Psoas muscle (tissue), 8 donors: ENCODE results near the gene SMCP. TPM values are rescaled to one million over a fixed set of nuclear protein-coding genes. Genes with fewer than 3 reads are reported as not detected.

Source experiments
- ATAC-seq, 4 donors: fragments of 200-7000 bp; cut with Tn5 transposase; one replicate each; pipeline ENCODE4 v1.9.1; 2020; ENCODE audit warnings: moderate library complexity in 3 of 4, mild to moderate bottlenecking in 2 of 4
- DNase-seq, 2 donors: peaks; one replicate each; pipeline ENCODE4 v3.0.0-alpha.2; 2020
- H3K27ac ChIP-seq: fragments of 200-600 bp; one replicate; pipeline ENCODE4 v1.8.0; 2022
- H3K27me3 ChIP-seq, 3 donors: fragments of 200-600 bp in 1 of 3; one replicate each; pipeline versions ENCODE4 v1.6.1 to v1.8.0; 2013 to 2022; ENCODE audit warnings: low read length in 2 of 3, mild to moderate bottlenecking in 2 of 3, moderate library complexity in 1 of 3; ENCODE audit not compliant: insufficient read depth in 3 of 3
- H3K36me3 ChIP-seq, 2 donors: fragments of 200-600 bp in 1 of 2; one replicate each; pipeline versions ENCODE4 v1.6.1 to v1.8.0; 2013 to 2022; ENCODE audit warnings: low read depth in 1 of 2, mild to moderate bottlenecking in 1 of 2, moderate library complexity in 1 of 2; ENCODE audit not compliant: insufficient read depth in 1 of 2
- H3K4me1 ChIP-seq: fragments of 200-600 bp; one replicate; pipeline ENCODE4 v1.8.0; 2022
- H3K4me3 ChIP-seq: fragments of 200-600 bp; one replicate; pipeline ENCODE4 v1.8.0; 2022; ENCODE audit warnings: mild to moderate bottlenecking
- H3K9me3 ChIP-seq: fragments of 200-600 bp; one replicate; pipeline ENCODE4 v1.8.0; 2022
- CTCF ChIP-seq: fragments of 200-600 bp; IDR thresholded peaks from one replicate; pipeline ENCODE4 v1.8.0; 2022; ENCODE audit warnings: antibody characterized with exemption
- WGBS, 3 donors: extraction: QIAGEN DNeasy Blood & Tissue Kit; methylation state at CpG; one replicate each; pipeline versions ENCODE4 v1.1.6 to v1.1.7; 2013; 5-methylcytosine and 5-hydroxymethylcytosine counted together
- intact Hi-C, 2 donors: fragments of 100-400 bp; cut with DNase I; formaldehyde crosslinking; loops; one replicate each; pipeline versions ENCODE4 v1.11.0 to v1.14.2; 2022
- polyA plus RNA-seq, 3 donors: library from polyadenylated mRNA; stranded (reverse); fragments of 200-250 nt; gene quantifications; one replicate each; pipeline ENCODE4 v1.2.3, GENCODE V29; 2013
- total RNA-seq, 4 donors: library from RNA; stranded (reverse); fragmentation: NEBNext Ultra II Directional in 2 of 4; extraction: Animal tissue kit (Norgen Biotek cat#: 25700) in 2 of 4; gene quantifications; one replicate each; pipeline versions ENCODE4 v1.2.1 to v1.2.4, GENCODE V29; 2021 to 2023
- donor health status: healthy with polysubstance abuse.
- donor health status: DM: no; HTN: no; CAD: no; lungs with moderate emphysema.
- donor health status: Bipolar disorder and iron deficiency.
- donor health status: healthy.
- donor health status: DM: yes; HTN: yes; CAD: no.
- donor health status: DM: no; HTN: no; CAD: no.
- donor health status: DM: no; HTN: no; CAD: no.
- donor health status: DM: yes; HTN: yes; CAD: no.

Gene SMCP
- total and polyA plus RNA-seq, 7 donors, result not detected

- no peak for ATAC-seq
- 70 to 90% (median 81%) methylated on average over 3 of the region's 3 CpGs for WGBS, 3 donors
- Histone ChIP-seq H3K4me1 (no peaks in the 10 kb centered on the region), H3K27me3 (no peaks in the 10 kb centered on the region), H3K4me3 (no peak within 1 kb of the TSS), H3K27ac (no peak within 1 kb of the TSS), H3K9me3 (no peaks in the 10 kb centered on the region), H3K36me3 (no peaks in the 10 kb centered on the region)
- intact Hi-C loops, result no loop called here
- TF ChIP-seq CTCF, result no peak
- DNase-seq, result no peak
Observed at GRCh38 chr1:152859696-152860095, 18.4 kb upstream of the SMCP start, which contains the start of gene LCE7A. Gene LCE7A (plus strand): TSS chr1:152859996. CDS start chr1:152860698, 702 bp downstream.

GRCh38 chr1:152860129-152860528, 18.0 kb upstream of the SMCP start:
- no peak for TF ChIP-seq CTCF
- Histone ChIP-seq H3K27me3 (no peaks in the 10 kb centered on the region), H3K4me1 (no peaks in the 10 kb centered on the region), H3K27ac (no peak overlapping the region), H3K36me3 (no peaks in the 10 kb centered on the region), H3K4me3 (no peak overlapping the region), H3K9me3 (no peaks in the 10 kb centered on the region)
- intact Hi-C loops, result no loop called here
- ATAC-seq, result no peak
- DNase-seq, result no peak
- 63 to 75% (median 65%) methylated on average over 3 of the region's 3 CpGs for WGBS, 3 donors

DNA sequence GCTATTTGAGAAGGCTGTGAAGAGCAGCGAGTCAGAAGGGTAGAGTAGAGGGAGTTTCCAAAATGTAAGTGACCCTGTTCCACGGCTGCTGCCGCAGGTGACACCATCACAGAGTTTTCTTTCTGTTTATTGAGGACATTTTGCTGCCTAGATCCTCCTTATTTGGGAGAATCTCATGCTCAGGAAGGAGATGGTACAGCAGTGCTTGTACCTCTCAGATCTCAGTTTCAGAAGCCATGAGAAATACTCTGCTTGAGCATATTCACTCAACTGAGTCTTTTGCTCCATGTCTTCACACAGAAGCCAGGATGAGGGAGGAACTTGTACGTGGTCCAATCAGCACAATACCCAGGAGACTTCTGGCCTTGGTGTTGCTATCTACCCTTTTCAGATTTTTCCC, 16.7 kb upstream of the SMCP start:
- intact Hi-C loops, result no loop called here

DNA sequence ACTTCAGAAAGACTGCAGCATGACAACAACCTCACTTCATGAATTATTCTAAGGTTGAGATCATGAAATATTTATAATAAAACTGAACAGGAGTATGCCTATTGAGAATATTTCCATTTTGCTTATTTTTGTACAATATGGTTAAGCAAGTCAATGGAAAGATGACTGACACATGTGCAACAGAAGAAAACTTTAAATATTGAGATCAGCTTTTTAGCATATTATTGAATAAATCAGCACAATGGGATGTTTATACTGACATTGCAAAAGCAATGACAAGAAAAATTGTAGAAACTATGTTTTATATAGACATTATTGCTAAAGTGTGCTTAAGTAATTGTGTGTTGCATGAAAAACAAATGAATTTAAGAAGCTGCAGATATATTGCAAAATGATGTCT, 13.7 kb upstream of the SMCP start:
- DNase-seq (no peak), ATAC-seq (no peak)
- TF ChIP-seq CTCF, result no peak
- Histone ChIP-seq H3K4me3 (no peak overlapping the region), H3K36me3 (no peaks in the 10 kb centered on the region), H3K27ac (no peak overlapping the region), H3K27me3 (no peaks in the 10 kb centered on the region), H3K9me3 (no peaks in the 10 kb centered on the region), H3K4me1 (no peaks in the 10 kb centered on the region)
- intact Hi-C loops, result no loop called here

More for the DNA sequence above, 16.7 kb upstream of the SMCP start:
- no peaks in the 10 kb centered on the region for H3K36me3 ChIP-seq
- ATAC-seq (no peak), DNase-seq (no peak)
- WGBS, 3 donors, result 67 to 69% (median 68%) methylated on average over 4 of the region's 4 CpGs
- no peak overlapping the region for H3K27ac ChIP-seq
- no peak for TF ChIP-seq CTCF
- no peaks in the 10 kb centered on the region for H3K9me3 ChIP-seq
- H3K27me3 ChIP-seq, result no peaks in the 10 kb centered on the region
- no peak overlapping the region for H3K4me3 ChIP-seq
- H3K4me1 ChIP-seq, result no peaks in the 10 kb centered on the region

- H3K36me3 ChIP-seq, result no peaks in the 10 kb centered on the region
- no peaks in the 10 kb centered on the region for H3K4me1 ChIP-seq
- no peak overlapping the region for H3K27ac ChIP-seq
- no peaks in the 10 kb centered on the region for H3K9me3 ChIP-seq
- no peak for ATAC-seq
- no peak overlapping the region for H3K4me3 ChIP-seq
- DNase-seq, result no peak
- no peaks in the 10 kb centered on the region for H3K27me3 ChIP-seq
- 75 to 83% (median 76%) methylated on average over 2 of the region's 2 CpGs for WGBS, 3 donors
- TF ChIP-seq CTCF, result no peak
- intact Hi-C loops, result no loop called here
Observed at GRCh38 chr1:152866321-152866720, 11.8 kb upstream of the SMCP start.
